ENCODE data around the gene TOMM20. TPM values are rescaled to one million over a fixed set of nuclear protein-coding genes. Genes with fewer than 3 reads are reported as not detected.

TOMM20 gene
- total and polyA plus RNA-seq, 9 of the 15 experiments (the other 6 are each of a cell fraction or from before 2014, with no cell fraction given) = 70.6 to 334 (median 159) TPM

GRCh38 chr1:235093013-235093695 lies 35.5 kb downstream of the TOMM20 start (continued):
- TF ChIP-seq, protein P1, sequence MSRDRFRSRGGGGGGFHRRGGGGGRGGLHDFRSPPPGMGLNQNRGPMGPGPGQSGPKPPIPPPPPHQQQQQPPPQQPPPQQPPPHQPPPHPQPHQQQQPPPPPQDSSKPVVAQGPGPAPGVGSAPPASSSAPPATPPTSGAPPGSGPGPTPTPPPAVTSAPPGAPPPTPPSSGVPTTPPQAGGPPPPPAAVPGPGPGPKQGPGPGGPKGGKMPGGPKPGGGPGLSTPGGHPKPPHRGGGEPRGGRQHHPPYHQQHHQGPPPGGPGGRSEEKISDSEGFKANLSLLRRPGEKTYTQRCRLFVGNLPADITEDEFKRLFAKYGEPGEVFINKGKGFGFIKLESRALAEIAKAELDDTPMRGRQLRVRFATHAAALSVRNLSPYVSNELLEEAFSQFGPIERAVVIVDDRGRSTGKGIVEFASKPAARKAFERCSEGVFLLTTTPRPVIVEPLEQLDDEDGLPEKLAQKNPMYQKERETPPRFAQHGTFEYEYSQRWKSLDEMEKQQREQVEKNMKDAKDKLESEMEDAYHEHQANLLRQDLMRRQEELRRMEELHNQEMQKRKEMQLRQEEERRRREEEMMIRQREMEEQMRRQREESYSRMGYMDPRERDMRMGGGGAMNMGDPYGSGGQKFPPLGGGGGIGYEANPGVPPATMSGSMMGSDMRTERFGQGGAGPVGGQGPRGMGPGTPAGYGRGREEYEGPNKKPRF (IDR thresholded peaks at IDR 0.05; ENCODE audit: low read depth, low read length) = no peak
- TF ChIP-seq, protein P2, sequence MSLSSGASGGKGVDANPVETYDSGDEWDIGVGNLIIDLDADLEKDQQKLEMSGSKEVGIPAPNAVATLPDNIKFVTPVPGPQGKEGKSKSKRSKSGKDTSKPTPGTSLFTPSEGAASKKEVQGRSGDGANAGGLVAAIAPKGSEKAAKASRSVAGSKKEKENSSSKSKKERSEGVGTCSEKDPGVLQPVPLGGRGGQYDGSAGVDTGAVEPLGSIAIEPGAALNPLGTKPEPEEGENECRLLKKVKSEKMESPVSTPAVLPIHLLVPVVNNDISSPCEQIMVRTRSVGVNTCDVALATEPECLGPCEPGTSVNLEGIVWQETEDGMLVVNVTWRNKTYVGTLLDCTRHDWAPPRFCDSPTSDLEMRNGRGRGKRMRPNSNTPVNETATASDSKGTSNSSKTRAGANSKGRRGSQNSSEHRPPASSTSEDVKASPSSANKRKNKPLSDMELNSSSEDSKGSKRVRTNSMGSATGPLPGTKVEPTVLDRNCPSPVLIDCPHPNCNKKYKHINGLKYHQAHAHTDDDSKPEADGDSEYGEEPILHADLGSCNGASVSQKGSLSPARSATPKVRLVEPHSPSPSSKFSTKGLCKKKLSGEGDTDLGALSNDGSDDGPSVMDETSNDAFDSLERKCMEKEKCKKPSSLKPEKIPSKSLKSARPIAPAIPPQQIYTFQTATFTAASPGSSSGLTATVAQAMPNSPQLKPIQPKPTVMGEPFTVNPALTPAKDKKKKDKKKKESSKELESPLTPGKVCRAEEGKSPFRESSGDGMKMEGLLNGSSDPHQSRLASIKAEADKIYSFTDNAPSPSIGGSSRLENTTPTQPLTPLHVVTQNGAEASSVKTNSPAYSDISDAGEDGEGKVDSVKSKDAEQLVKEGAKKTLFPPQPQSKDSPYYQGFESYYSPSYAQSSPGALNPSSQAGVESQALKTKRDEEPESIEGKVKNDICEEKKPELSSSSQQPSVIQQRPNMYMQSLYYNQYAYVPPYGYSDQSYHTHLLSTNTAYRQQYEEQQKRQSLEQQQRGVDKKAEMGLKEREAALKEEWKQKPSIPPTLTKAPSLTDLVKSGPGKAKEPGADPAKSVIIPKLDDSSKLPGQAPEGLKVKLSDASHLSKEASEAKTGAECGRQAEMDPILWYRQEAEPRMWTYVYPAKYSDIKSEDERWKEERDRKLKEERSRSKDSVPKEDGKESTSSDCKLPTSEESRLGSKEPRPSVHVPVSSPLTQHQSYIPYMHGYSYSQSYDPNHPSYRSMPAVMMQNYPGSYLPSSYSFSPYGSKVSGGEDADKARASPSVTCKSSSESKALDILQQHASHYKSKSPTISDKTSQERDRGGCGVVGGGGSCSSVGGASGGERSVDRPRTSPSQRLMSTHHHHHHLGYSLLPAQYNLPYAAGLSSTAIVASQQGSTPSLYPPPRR (CRISPR knock-in tag; IDR thresholded peaks at IDR 0.05; ENCODE audit: borderline replicate concordance) = no peak
- TF ChIP-seq MIER1 (IDR thresholded peaks at IDR 0.05; ENCODE audit: low read depth) (no peak), PRPF4 (IDR thresholded peaks at IDR 0.05; ENCODE audit: insufficient read depth, low read depth, low read length, poor library complexity, severe bottlenecking) (no peak), POU5F1 (IDR thresholded peaks at IDR 0.05; ENCODE audit: borderline replicate concordance, low read depth, low read length, partially characterized antibody) (no peak), SMC3 (conservative IDR thresholded peaks at IDR 0.05; ENCODE audit: insufficient read depth, low read depth, low read length) (peak; percentile 50), ARID4B (CRISPR knock-in tag; IDR thresholded peaks at IDR 0.05) (no peak), KAT7 (CRISPR knock-in tag; IDR thresholded peaks at IDR 0.05; ENCODE audit: borderline replicate concordance) (no peak), ZNF384 (IDR thresholded peaks at IDR 0.05; ENCODE audit: low read depth, low read length) (no peak), FOXP4 (CRISPR knock-in tag; IDR thresholded peaks at IDR 0.05; ENCODE audit: borderline replicate concordance) (no peak)
- TF ChIP-seq, protein P3, sequence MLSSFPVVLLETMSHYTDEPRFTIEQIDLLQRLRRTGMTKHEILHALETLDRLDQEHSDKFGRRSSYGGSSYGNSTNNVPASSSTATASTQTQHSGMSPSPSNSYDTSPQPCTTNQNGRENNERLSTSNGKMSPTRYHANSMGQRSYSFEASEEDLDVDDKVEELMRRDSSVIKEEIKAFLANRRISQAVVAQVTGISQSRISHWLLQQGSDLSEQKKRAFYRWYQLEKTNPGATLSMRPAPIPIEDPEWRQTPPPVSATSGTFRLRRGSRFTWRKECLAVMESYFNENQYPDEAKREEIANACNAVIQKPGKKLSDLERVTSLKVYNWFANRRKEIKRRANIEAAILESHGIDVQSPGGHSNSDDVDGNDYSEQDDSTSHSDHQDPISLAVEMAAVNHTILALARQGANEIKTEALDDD (IDR thresholded peaks at IDR 0.05) = no peak
